H1 (cell line): ENCODE results near the gene OR8D2.

Experiments used
- ATF3 ChIP-seq: IDR thresholded peaks from 2 replicates; pipeline ENCODE4 v1.6.1; 2011; ENCODE audit warnings: low read depth, mild to moderate bottlenecking, low read length; ENCODE audit not compliant: insufficient read depth
- CBX5 ChIP-seq: fragments of 300-800, 300-1000 bp; sonication (generic); IDR thresholded peaks from 2 replicates; pipeline ENCODE4 v1.7.1; 2016; ENCODE audit warnings: antibody characterized with exemption, low read length, low read depth
- CEBPB ChIP-seq: IDR thresholded peaks from 2 replicates; pipeline ENCODE4 v1.6.1; 2012; ENCODE audit warnings: low read depth, low read length
- CHD1 ChIP-seq: IDR thresholded peaks from 2 replicates; pipeline ENCODE4 v1.6.1; 2012; ENCODE audit warnings: low read depth, low read length, improper control_type of control experiment
- CHD7 ChIP-seq: fragments of 300-600 bp; sonication (generic); IDR thresholded peaks from 2 replicates; pipeline ENCODE4 v1.7.1; 2012; ENCODE audit warnings: low read length, moderate library complexity, mild to moderate bottlenecking, inconsistent platforms; ENCODE audit not compliant: insufficient replicate concordance
- CTCF ChIP-seq, 3 experiments: IDR thresholded peaks; 1 replicate in 2 of 3; 2 replicates in 1 of 3; pipeline versions ENCODE4 v1.5.1 to v1.6.1; 2011; ENCODE audit warnings: low read length in 3 of 3, mild to moderate bottlenecking in 3 of 3, inconsistent platforms in 2 of 3, low read depth in 1 of 3, moderate library complexity in 1 of 3; ENCODE audit not compliant: insufficient read depth in 1 of 3; ENCODE audit errors: control extremely low read depth in 1 of 3
- JUN ChIP-seq: IDR thresholded peaks from 2 replicates; pipeline ENCODE4 v1.6.1; 2011; ENCODE audit warnings: low read depth, mild to moderate bottlenecking, improper control_type of control experiment, low read length
- MAFK ChIP-seq: IDR thresholded peaks from 2 replicates; pipeline ENCODE4 v1.6.1; 2012; ENCODE audit warnings: low read depth, mild to moderate bottlenecking, improper control_type of control experiment, low read length
- POLR2A ChIP-seq, 2 experiments: IDR thresholded peaks; 1 replicate in 1 of 2; 2 replicates in 1 of 2; pipeline ENCODE4 v1.6.1; 2011; ENCODE audit warnings: low read depth in 2 of 2, low read length in 2 of 2, mild to moderate bottlenecking in 2 of 2; ENCODE audit errors: control extremely low read depth in 1 of 2
- RAD21 ChIP-seq, 2 experiments: IDR thresholded peaks in 1 of 2; conservative IDR thresholded peaks in 1 of 2; 2 replicates each; pipeline ENCODE4 v1.6.1; 2011; ENCODE audit warnings: low read depth in 2 of 2, low read length in 2 of 2, improper control_type of control experiment in 1 of 2, inconsistent platforms in 1 of 2, mild to moderate bottlenecking in 1 of 2, moderate library complexity in 1 of 2
- RFX5 ChIP-seq: IDR thresholded peaks from 2 replicates; pipeline ENCODE4 v1.6.1; 2011; ENCODE audit warnings: low read depth, low read length, improper control_type of control experiment, borderline replicate concordance
- SP1 ChIP-seq: IDR thresholded peaks from 2 replicates; pipeline ENCODE4 v1.6.1; 2011; ENCODE audit warnings: low read depth, low read length
- USF2 ChIP-seq: IDR thresholded peaks from 2 replicates; pipeline ENCODE4 v1.6.1; 2011; ENCODE audit warnings: low read length, improper control_type of control experiment

GRCh38 chr11:124359566-124359965, 39.6 kb upstream of the OR8D2 start:
- TF ChIP-seq POLR2A (IDR thresholded peaks at IDR 0.05; ENCODE audit: control extremely low read depth in 1 of 2, low read depth in 2 of 2, low read length in 2 of 2), result no peak
- no peak for TF ChIP-seq CTCF (IDR thresholded peaks at IDR 0.05; ENCODE audit: control extremely low read depth in 1 of 3, insufficient read depth in 1 of 3, low read depth in 1 of 3, low read length in 3 of 3)
- TF ChIP-seq CEBPB, result no peak
- no peak for TF ChIP-seq ATF3
- no peak for TF ChIP-seq MAFK
- no peak for TF ChIP-seq SP1
- TF ChIP-seq CBX5, result no peak
- no peak for TF ChIP-seq CHD1
- no peak for TF ChIP-seq RAD21 (IDR thresholded peaks at IDR 0.05 in 1 of 2, conservative IDR thresholded peaks at IDR 0.05 in 1 of 2; ENCODE audit: low read depth in 2 of 2, low read length in 2 of 2)
- no peak for TF ChIP-seq CHD7
- no peak for TF ChIP-seq USF2
- TF ChIP-seq RFX5, result no peak
- TF ChIP-seq JUN, result no peak
